ENCODE data around the gene SMARCD2. TPM values are rescaled to one million over a fixed set of nuclear protein-coding genes. Genes with fewer than 3 reads are reported as not detected.

Gene SMARCD2
- total and polyA plus RNA-seq, 2 of the 13 experiments (the other 11 are each of a cell fraction or from before 2014, with no cell fraction given) = 122 to 150 TPM

GRCh38 chr17:63842540-63843386 is at the start of gene SMARCD2 (continued):
- TF ChIP-seq CCAR2 (optimal IDR thresholded peaks at IDR 0.05; ENCODE audit: low read depth, low read length) (peak; percentile 99), TFDP2 (CRISPR knock-in tag; IDR thresholded peaks at IDR 0.05) (peak; percentile 78), ZNF234 (CRISPR knock-in tag; conservative IDR thresholded peaks at IDR 0.05) (no peak), THAP7 (CRISPR knock-in tag; IDR thresholded peaks at IDR 0.05) (peak; percentile 97), DNMT3B (CRISPR knock-in tag; conservative IDR thresholded peaks at IDR 0.05) (0 out of 2 replicates have a peak, but pooled peaks have one; percentile 15), ZNF605 (CRISPR knock-in tag; IDR thresholded peaks at IDR 0.05) (peak; percentile 67), SKIL (CRISPR knock-in tag; IDR thresholded peaks at IDR 0.05; ENCODE audit: borderline replicate concordance) (0 out of 2 replicates have a peak, but pooled peaks have one; percentile 38), ZNF205 (CRISPR knock-in tag; IDR thresholded peaks at IDR 0.05) (peak; percentile 93), HNF1B (CRISPR knock-in tag; IDR thresholded peaks at IDR 0.05) (peak; percentile 56), ZNF704 (CRISPR knock-in tag; IDR thresholded peaks at IDR 0.05; ENCODE audit: borderline replicate concordance) (no peak), TIGD3 (CRISPR knock-in tag; IDR thresholded peaks at IDR 0.05; ENCODE audit: borderline replicate concordance) (peak; percentile 80; the same call in 1 of the 2 replicates), ZSCAN20 (CRISPR knock-in tag; IDR thresholded peaks at IDR 0.05; ENCODE audit: borderline replicate concordance) (peak; percentile 90), IKZF4 (CRISPR knock-in tag; IDR thresholded peaks at IDR 0.05; ENCODE audit: borderline replicate concordance, low read depth, not compliant biosample characterization) (peak; percentile 53), JARID2 (CRISPR knock-in tag; IDR thresholded peaks at IDR 0.05; ENCODE audit: insufficient replicate concordance) (peak; percentile 95), PRPF4 (IDR thresholded peaks at IDR 0.05; ENCODE audit: low read depth, low read length, poor library complexity, severe bottlenecking) (peak; percentile 64), MED8 (CRISPR knock-in tag; IDR thresholded peaks at IDR 0.05; ENCODE audit: insufficient replicate concordance) (peak; percentile 64), JUN (CRISPR knock-in tag; IDR thresholded peaks at IDR 0.05) (peak; percentile 73), HOXA3 (CRISPR knock-in tag; IDR thresholded peaks at IDR 0.05) (peak; percentile 96), ISL2 (CRISPR knock-in tag; IDR thresholded peaks at IDR 0.05) (peak; percentile 91)
